ENCODE data around the gene SECTM1.
A peak's percentile ranks its signal among the peaks of the same experiment; 100 is the strongest.

SECTM1 gene

DNA sequence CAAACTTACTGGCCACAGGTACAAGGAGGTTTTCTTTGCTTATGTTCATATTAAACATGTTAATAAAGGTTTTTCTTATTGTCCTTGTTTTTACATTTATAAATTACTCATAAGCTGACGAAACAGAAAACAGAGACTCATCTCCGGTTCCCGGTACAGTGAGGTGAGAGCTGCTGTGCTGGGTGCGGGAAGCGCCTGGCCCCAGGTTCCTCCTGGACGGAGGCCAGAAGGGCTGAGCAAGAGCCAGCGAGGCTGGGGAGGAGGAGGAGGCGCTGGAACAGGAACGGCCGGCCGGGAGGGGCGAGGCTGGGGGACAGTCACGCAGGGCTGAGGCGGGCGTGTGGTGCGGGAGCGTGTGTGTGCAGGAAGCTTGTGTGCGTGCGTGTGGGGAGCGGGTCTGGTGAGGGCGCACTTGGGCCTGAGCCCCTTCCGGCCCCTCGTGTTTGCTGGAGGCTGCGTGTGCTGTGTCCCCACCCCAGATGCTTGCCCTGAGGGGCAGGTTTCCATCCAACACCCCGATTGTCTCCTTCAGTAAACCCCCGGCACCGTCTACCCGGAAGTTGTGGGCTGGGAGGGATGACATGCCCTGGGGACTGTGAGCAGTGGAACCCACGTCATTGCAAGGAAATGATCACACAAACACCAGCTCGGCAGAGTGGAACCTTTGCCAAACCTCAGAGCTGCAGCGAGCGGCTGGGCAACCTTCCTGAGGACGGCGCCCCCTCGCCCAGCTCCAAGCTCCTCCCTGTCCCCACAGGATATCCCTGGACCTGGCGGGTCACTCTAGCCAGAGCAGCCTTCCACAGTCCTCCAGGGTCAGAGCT, 35.6 kb downstream of the SECTM1 start:
- peak; percentile 84 for DNase-seq

DNA sequence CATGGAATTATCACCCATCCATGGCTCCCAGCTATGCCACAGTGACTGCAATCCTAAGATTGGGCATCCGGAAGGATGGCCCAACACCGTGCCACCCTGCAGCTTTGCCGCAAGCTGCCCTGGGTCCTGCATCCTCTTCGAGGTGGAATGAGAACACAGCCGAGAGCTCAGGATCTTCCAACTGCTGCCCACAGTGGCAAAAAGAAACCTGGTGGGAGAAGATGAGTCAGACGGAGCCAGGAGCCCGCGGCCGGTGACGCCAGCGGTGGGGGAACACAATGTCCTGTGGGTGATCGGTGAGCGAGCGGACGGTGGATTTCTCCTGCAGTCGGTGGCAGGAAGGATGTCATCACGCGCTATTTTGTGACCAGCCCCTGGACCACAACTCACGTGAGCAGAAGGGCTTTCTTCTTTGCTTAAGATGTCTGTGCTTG, 36.3 kb downstream of the SECTM1 start:
- peak; percentile 59 for DNase-seq

DNA sequence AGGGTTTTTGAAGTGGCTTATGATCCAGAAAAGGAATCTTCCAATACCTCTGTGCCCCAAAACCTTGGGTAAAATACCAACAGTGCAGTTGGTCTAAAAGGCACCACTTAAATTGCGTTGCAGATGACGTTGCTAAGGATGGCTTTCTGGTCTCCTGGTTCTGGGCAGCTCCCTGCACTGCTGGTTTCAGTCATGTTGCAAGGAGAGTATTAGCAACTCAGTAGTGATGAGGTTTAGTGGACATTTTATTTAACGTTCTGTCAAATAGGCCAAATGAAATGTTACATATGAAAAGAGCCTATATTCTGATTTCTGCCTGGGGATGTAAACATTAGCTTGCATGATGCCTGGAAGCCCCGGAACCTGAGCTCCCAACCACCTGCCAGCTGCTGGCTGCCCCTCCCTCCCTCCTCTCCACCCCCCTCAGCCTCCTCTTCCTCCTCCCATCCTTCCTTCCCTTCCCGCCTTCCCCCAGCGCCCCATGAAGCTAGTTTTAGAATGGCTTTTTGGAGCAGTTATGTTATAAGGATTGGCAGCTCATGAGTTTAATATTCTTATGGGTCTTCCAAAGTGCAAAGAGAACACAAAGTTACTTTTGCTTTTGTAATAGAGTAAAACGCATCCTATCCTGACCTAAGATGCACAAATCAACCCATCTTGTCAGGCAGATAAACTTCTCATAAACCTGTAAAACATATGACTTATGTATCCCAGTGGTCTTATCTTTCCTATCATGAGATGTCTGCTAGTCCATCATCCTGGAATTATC, 36.9 kb downstream of the SECTM1 start:
- DNase-seq: no peak

DNA sequence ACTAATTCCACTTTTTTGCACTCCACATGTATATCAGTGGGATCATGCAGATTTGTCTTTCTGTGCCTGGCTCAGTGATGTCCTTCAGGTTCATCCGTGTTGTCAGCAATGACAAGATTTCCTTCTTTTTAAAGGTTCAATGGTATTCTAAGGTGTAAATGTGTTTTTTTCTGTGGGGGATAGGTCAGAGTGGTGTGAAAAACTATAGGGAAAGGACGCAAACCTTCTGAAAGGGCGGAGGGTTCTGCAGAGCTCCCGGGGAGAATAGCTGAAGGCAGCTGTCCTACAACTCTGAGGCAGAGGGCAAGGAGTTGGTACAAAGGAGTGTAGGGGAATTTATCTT, 38.1 kb downstream of the SECTM1 start:
- no peak for DNase-seq

DNA sequence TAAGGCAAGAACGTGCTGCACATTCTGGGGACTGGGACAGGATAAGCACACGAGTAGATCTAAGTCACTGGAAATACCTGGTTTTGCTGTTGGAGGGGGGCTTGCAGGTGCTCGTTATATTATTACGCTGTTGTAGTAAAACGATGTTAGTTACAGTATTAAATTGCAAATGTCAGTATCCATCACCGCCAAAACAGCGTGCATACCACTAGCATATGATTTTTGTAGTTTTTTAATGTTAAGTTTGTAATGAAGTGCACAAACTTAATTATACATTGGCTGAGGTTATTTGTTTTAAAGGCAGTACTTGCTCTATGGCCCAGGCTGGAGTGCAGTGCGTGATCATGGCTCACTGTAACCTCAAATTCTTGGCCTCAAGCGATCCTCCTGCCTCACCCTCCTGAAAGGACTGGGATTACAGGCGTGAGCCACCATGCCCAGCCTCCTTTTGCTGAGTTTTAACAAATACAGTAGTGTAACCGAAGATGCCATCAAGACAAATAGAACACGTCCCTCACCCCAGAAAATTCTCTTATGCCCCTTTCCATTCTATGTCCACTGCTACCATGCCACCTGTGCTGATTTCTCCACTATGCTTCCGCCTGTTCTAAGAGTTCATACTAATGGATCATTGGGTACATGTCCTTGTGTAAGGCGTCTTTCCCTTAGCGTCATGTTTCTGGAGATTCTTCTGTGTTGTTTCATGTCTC, 39.3 kb downstream of the SECTM1 start:
- no peak for DNase-seq

DNA sequence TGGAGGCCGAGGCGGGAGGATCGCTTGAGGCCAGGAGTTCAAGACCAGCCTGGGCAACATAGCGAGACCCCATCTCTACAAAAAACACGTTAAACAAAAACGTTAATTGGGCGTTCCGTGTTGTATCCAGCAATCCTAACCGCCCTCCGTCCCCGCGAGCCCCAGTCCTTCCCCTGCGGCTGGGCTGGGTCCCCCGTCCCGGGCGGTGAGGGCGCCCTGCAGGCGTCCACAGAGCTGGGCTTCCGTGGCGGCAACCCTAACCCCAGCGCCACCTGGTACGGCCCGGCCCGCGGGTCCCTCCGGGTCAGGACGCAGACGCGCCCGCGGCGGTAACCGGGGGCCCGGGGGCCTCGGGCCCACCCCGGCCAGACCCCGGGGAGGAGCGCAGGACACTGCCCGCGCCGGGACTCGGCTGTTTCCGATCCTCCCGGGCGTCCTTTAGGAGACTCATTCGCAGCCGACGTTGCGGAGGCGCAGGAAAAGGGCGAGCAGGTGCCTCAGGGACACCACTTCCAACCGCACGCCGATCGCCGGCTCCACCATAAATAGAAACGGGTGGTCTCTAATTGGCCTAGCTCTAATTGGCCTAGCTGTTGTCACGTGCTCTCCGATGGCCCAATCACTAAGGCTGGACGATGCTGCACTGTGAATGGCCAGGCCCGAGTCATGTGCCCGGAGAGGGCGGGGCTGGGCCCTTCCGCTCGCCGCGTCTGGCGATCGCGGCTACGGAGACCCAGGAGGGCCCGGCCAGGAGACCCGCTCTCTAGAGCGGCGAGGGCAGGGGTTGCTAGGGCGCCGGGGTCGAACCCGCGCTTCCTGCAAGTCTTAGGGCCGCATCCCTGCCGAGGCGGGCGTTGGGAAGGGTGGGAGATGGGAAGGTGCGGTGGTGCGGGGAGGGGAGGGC, 41.1 kb downstream of the SECTM1 start:
- DNase-seq: peak; percentile 94

DNA sequence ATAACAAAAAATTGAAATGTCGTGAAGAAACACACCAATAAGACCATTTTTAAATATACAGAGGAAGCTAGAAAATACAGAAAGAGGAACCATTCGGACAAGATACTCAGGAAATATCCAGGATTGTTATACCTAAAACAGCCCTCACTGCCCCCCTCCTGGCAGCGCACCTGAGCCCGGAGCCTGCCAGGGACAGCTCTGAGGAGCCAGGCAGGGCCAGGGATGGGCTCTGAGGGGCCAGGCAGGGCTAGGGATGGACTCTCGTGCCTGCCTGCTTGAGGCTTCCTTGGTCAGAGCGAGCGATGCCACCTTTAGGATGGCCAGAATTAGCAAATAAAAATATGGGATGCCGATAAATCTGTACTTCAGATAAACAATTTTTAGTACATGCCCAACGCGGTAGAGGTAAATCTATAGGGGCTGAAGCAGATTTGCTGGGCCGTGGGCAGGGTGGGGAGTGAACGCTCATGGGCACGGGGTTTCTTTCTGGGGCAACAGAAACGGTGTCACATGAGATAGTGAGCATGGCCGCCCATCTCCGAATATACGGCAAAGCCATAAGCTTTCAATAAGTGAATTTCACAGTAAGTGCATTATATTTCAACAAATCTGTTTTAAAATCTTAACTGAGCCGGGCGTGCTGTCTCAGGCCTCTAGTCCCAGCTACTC, 41.9 kb downstream of the SECTM1 start:
- no peak for DNase-seq

DNA sequence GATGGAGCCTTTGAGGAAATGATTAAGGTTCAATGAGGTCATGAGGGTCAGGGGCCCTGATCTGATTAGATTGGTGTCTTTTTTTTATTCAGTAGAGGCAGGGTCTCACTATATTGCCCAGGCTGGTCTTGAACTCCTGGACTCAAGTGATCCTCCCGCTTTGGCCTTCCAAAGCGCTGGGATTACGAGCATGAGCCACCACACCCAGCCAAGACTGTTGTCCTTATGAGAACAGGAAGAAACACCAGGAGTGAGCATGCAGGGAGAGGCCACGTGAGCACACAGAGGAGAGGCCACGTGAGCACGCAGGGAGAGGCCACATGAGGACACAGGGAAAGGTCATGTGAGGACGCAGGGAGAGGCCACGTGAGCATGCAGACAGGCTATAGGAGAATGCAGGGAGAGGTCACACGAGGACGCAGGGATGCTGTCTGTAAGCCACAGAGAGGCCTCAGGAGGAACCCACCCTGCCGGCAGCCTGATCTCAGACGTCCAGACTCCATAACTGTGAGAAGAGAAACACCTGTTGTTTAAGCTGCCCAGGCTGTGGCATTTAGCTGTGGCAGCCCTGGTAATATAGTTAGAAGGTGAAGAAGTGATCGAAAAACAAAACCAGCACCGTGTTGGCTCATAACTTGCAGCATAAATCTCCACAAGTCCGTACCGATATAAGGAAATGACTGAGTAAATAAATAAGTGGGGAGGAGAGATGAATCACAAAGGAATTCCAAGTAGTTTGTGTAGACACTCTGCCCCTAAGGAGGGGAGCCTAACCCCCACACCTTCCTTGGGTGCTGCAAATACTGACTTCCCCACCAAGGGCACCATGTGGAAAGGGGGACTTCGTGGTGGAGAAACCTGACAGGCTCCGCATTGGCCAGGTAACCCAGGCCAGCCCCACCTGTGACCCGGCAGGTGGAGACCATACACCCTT, 45.4 kb downstream of the SECTM1 start:
- peak; percentile 99 for DNase-seq

DNA sequence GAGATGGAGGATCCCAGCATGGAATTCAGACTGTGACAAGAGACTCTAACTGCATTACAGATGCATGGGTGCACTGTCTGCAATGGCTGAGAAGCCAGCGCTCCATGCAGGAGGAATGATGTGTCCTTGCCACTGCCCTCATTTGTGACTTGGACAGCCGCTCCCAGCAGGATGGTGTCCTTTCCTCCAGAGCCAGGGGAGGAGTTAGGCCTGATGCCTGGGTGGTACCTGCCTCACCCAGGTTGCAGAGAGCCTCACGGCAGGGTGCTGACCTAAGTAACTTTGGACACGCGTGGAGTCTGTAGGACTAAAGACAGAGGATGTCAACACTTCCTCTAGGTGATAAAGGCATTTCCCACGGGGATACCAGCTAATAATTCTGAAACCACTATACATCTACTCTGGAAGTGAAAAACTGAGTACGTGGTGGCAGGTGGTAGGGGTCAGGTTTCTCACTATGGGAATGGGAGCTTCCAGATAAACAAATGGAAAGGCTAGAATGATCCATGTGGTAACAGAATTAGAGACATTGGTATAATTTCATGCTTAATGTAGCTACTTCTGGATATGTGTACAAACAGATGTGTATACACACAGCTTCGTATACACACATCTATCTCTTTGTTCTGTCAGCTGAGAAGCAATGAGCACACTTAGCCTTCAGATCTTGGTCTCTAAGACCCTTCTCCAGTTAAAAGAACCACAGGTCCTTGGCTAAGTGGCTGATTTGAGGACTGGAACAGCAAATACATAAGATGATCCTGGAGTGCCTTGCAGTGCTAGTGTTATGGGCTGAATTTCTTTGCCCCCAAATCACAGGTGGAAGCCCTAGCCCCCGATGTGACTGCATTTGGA, 46.3 kb downstream of the SECTM1 start:
- DNase-seq: no peak

DNA sequence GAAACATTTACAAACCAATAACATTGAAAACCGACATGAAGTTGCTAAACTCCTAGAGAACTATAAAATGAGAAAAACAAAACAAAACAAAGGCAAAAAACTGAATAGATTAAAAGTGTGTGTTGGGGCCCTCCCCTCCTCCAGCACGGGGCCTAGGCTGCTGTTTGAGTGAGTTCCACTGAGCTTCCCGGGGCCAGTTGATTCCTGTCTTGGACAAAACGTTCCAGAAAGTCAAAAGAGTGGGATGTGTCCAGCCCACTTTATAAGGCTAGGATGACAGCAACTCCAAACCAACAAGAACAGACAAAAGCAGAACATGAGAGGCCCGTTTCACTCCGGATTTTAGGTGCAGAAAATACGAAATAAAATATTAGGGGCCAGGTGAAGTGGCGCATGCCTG, 48.4 kb downstream of the SECTM1 start:
- DNase-seq: no peak

DNA sequence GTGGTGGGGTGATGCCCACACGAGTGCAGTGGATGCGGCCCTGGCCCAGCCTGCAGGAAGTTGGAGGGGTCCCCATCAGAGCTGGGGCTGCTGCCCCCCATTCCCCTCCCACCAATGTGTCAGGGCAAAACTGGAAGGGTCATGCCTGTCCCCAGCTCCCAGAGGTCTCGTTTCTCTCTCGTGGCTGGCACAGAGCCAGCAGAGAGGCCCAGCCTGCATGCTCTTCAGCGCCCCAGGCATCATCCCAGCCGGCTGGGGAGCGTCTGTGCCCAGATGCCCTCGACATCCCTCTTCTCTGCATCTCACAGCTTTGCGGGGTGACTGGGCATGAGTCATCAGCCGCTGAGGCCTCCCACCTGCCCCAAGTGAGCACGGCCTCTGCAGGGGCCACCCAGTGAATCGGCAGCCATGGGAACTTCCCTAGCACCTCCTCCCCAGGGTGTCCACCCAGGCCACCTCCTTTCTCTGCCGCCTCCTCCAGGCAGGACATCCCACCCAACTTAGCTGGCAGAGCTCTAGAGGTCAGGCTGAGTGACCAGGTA, 50.3 kb downstream of the SECTM1 start:
- DNase-seq: no peak

DNA sequence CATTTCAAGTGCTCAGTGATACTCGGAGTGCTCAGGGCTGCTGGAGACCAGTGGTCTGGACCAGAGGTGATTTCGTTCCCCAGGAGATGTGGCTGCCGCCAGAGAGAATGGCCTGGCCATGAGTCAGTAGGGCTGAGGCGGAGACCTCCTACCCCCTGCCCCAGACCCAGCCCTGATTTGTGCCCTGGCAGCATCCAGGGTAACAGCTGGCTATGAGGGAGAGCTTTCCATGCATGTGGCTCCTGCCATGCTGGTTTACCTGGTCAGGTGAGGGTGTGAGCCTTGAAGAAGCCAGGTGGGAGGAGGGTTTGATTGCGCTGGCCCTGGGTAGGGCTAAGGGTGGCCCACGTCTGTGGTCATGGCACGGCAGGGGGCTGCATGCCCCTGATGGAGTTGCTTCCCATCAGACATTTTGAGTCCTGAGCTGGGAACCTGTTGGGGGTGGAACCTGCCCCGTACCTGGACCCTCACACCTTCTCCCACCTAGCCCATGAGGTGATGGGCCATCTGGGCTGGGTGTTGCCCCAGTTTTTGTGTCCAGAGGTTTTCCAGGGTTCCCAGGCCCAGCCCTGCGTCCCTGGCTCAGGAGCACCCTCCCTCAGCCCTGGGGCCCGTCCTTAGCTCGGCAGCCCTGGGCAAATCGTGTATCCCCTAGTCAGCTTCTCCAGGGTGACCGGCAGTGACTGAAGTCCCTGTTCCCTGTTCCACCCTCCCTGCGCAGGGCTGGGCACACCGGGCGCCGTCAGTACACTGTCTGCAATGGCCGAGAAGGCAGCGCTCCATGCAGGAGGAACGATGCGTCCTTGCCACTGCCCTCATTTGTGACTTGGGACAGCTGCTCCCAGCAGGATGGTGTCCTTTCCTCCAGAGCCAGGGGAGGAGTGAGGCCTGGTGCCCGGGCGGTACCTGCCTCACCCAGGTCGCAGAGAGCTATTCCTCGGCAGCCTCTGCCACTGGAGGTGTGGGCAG, 51.0 kb downstream of the SECTM1 start:
- no peak for DNase-seq

DNA sequence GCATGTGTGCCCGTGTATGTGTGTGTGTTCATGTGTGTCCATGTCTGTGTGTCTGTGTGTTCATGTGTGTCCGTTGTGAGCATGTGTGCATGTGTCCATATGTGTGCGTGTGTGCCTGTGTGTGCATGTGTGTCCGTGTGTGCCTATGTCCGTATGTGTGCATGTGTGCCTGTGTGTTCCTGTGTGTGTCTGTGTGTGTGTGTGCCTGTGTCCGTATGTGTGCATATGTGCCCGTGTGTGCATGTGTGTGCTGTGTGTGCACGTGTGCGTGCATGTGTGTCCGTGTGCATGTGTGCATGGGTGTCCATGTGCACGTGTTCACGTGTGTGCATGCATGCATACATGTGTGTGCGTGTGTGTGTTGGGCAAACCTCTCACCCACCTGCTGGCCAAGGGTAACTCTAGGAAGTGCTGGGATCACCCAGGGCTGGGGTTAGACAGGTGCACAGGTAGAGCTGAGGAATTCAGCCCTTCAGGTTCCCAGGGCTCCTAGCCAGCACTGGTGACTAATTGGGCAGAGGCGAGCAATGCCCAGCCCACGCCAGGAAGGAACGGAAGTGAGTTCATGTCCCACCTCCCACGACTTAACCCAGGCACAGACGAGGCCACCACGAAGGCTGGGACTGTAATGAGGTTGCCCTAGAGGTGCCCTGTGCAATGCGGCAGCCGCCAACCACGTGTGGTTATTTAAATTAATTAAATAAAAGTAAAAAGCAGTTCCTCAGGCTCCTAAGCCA, 51.9 kb downstream of the SECTM1 start:
- DNase-seq: no peak

DNA sequence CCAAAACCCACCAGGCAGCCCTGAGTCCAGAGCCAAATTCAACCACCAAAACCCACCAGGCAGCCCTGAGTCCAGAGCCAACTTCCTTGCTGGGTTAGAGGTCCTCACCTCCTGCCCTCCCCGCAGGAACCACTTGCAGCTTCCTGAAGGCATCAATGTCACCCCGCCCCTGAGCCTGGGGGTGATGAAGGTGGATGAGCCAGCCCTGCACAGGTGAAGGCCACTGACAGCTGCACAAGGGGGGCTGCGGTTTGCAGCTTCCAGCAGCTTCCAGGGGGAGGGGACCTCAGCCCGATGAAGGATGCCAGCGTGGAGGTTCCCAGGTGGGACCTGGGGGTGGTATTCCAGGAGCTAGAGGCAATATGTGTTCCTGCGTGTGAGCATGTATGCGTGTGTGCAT, 52.5 kb downstream of the SECTM1 start:
- DNase-seq: no peak

DNA sequence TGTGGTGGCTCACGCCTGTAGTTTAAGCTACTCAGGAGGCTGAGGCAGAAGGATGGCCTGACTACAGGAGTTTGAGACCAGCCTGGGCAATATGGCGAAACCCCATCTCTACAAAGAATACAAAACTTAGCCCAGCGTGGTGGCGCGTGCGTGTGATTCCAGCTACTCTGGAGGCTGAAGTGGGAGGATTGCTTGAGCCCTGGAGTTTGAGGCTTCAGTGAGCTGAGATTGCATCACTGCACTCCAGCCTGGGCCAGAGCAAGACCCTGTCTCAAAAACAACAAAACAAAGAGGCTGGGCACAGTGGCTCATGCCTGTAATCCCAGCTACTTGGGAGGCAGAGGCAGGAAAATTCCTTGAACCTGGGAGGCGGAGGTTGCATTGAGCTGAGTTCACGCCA, 53.0 kb downstream of the SECTM1 start:
- no peak for DNase-seq

DNA sequence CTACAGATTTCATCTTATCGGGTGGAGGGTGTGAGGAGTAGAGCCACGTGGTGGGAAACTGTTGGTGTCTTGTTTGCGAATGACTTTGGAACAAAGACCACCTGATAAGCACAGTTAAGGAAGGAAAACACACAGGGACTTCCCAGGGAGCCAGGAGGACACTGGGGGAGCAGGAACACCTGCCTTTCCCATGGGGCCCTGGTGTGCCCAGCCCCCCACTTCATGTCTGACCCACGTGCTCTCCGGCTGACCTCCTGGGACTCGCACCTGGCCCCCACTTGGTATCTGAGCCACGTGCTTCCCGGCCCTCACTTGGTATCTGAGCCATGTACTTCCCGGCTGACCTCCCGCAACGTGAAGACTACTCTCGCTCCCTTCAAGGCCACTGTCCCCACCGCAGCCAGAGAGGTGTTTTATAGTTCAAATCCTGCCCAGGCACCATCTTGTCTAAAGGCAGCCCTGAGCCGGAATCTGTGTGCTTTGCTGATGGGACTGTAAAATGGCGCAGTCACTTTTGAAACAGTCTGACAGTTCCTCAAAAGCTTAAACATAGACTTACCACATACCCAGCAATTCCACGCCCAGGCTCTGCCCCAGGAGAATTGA, 54.7 kb downstream of the SECTM1 start:
- no peak for DNase-seq

DNA sequence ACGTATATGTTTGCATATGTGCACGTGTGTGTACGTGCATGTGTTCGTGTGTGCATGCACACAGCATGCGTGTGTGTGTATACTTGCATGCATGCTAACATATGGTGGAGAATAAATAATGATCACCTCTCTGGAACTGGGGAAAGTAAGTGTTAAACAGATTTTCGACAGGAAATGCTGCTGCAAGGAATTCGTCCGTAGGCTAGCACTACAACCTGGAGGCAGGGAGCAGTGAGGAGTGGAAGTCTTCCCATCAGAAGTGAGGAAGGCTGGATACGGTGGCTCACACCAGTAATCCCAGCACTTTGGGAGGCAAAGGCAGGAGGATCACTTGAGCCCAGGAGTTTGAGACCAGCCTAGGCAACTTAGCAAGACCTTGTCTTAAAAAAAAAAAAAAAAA, 55.3 kb downstream of the SECTM1 start:
- DNase-seq: no peak

Data from NCI-H2029 (cell line).